Endothelial cell of umbilical vein (primary cell): ENCODE measurements around the gene SMARCE1. TPM values are rescaled to one million over a fixed set of nuclear protein-coding genes. Genes with fewer than 3 reads are reported as not detected.

Source experiments
- BruUV-seq: library from RNA; stranded (reverse); fragments of 400-500 nt; replicated peaks from 2 replicates; lab custom pipeline; 2021; lab: Mats Ljungman, UMichigan
- CTCF ChIA-PET: fragments of 300-600, 350-600 bp; sonication (Branson Sonifier 250); formaldehyde crosslinking; loops from one replicate; lab custom pipeline; 2021; ENCODE audit warnings: antibody characterized with exemption, inconsistent platforms; lab: Charles Lee
- POLR2A ChIA-PET: fragments of 300-600, 350-600 bp; sonication (Branson Sonifier 250); formaldehyde crosslinking; loops from one replicate; lab custom pipeline; 2021; ENCODE audit warnings: antibody characterized with exemption, inconsistent platforms; lab: Charles Lee
- DNase-seq: peaks from one replicate; pipeline ENCODE4 v3.0.0-alpha.2; 2011; ENCODE audit warnings: low read depth, low spot score
- FAIRE-seq: peaks from 2 replicates; lab custom pipeline; 2011; peaks lifted over from hg19 to GRCh38; lab: Jason Lieb, UNC
- H2AFZ ChIP-seq: 2 replicates; pipeline ENCODE4 v1.6.0; 2012; ENCODE audit warnings: low read depth, low read length, control low read depth, inconsistent platforms
- H3K27ac ChIP-seq: 2 replicates; pipeline ENCODE4 v1.5.1; 2011; ENCODE audit warnings: low read depth, mild to moderate bottlenecking, control low read depth, low read length, moderate library complexity; ENCODE audit not compliant: insufficient read depth
- H3K27me3 ChIP-seq, 2 experiments: 2 replicates each; pipeline versions ENCODE4 v1.6.0 to v1.6.1; 2011; ENCODE audit warnings: low read length in 2 of 2, mixed read lengths in 1 of 2; ENCODE audit not compliant: control insufficient read depth in 2 of 2, insufficient read depth in 2 of 2
- H3K36me3 ChIP-seq, 2 experiments: 2 replicates in 1 of 2; 3 replicates in 1 of 2; pipeline ENCODE4 v1.5.1; 2011; ENCODE audit warnings: low read length in 2 of 2, mild to moderate bottlenecking in 1 of 2, moderate library complexity in 1 of 2; ENCODE audit not compliant: control insufficient read depth in 2 of 2, insufficient read depth in 2 of 2; ENCODE audit errors: extremely low read depth in 1 of 2
- H3K4me1 ChIP-seq: 3 replicates; pipeline ENCODE4 v1.5.1; 2011; ENCODE audit warnings: mild to moderate bottlenecking, low read length; ENCODE audit not compliant: control insufficient read depth, insufficient read depth; ENCODE audit errors: extremely low read depth
- H3K4me2 ChIP-seq: 2 replicates; pipeline ENCODE4 v1.6.1; 2011; ENCODE audit warnings: low read length, control low read depth, mixed read lengths; ENCODE audit not compliant: insufficient read depth
- H3K4me3 ChIP-seq, 3 experiments: fragments of 200-600 bp in 1 of 3; sonication (generic), shearing (Covaris generic) in 1 of 3; replicated peaks in 1 of 3; 2 replicates each; pipeline ENCODE4 v1.5.1; 2011 to 2016; ENCODE audit warnings: control low read depth in 3 of 3, low read length in 3 of 3, mild to moderate bottlenecking in 2 of 3, inconsistent platforms in 1 of 3, low read depth in 1 of 3, moderate library complexity in 1 of 3; ENCODE audit not compliant: insufficient read depth in 1 of 3
- H3K79me2 ChIP-seq: 2 replicates; pipeline ENCODE4 v1.6.0; 2012; ENCODE audit warnings: low read length, inconsistent platforms; ENCODE audit not compliant: control insufficient read depth, insufficient read depth
- H3K9ac ChIP-seq: replicated peaks from 2 replicates; pipeline ENCODE3; 2011; ENCODE audit warnings: low read length, control low read depth; ENCODE audit not compliant: insufficient read depth; ENCODE audit errors: extremely low read depth
- H3K9me1 ChIP-seq: replicated peaks from 3 replicates; pipeline ENCODE4 v1.6.0; 2011; ENCODE audit warnings: mild to moderate bottlenecking, low read length; ENCODE audit not compliant: control insufficient read depth, insufficient read depth; ENCODE audit errors: extremely low read depth
- H3K9me3 ChIP-seq: replicated peaks from 2 replicates; pipeline ENCODE4 v1.5.1; 2012; ENCODE audit warnings: low read length, inconsistent platforms; ENCODE audit not compliant: control insufficient read depth, insufficient read depth
- H4K20me1 ChIP-seq: replicated peaks from 2 replicates; pipeline ENCODE3; 2011; ENCODE audit warnings: mild to moderate bottlenecking, low read length; ENCODE audit not compliant: control insufficient read depth, insufficient read depth; ENCODE audit errors: extremely low read depth
- CTCF ChIP-seq, 2 donors: IDR thresholded peaks; 1 replicate in 1 of 2; 2 replicates in 1 of 2; pipeline ENCODE4 v1.5.1; 2011; ENCODE audit warnings: low read length in 2 of 2, mild to moderate bottlenecking in 2 of 2, moderate library complexity in 2 of 2, control low read depth in 1 of 2, inconsistent platforms in 1 of 2, low read depth in 1 of 2; ENCODE audit not compliant: insufficient read depth in 1 of 2; ENCODE audit errors: extremely low read depth in 1 of 2
- EZH2 ChIP-seq: IDR thresholded peaks from 2 replicates; pipeline ENCODE4 v1.6.1; 2012; ENCODE audit warnings: borderline replicate concordance, low read depth, mild to moderate bottlenecking, moderate library complexity, low read length, inconsistent platforms; ENCODE audit not compliant: severe bottlenecking
- FOS ChIP-seq: IDR thresholded peaks from 2 replicates; pipeline ENCODE4 v1.6.1; 2011; ENCODE audit warnings: mild to moderate bottlenecking, low read length, moderate library complexity, borderline replicate concordance; ENCODE audit not compliant: insufficient read depth
- GATA2 ChIP-seq: IDR thresholded peaks from 2 replicates; pipeline ENCODE4 v1.7.0; 2011; ENCODE audit warnings: low read depth, mild to moderate bottlenecking, moderate library complexity, mixed read lengths, low read length; ENCODE audit not compliant: insufficient read length, insufficient read depth
- JUN ChIP-seq: IDR thresholded peaks from 2 replicates; pipeline ENCODE4 v1.6.1; 2011; ENCODE audit warnings: borderline replicate concordance, low read depth; ENCODE audit not compliant: insufficient read length, insufficient read depth
- MAX ChIP-seq: IDR thresholded peaks from 2 replicates; pipeline ENCODE4 v1.6.1; 2011; ENCODE audit not compliant: insufficient read depth, insufficient read length
- MYC ChIP-seq: IDR thresholded peaks from one replicate; pipeline ENCODE4 v1.6.1; 2011; ENCODE audit warnings: mild to moderate bottlenecking, low read depth, low read length
- POLR2A ChIP-seq: IDR thresholded peaks from 2 replicates; pipeline ENCODE4 v1.6.1; 2012; ENCODE audit warnings: low read depth, mild to moderate bottlenecking, control low read depth, low read length
- POLR2AphosphoS5 ChIP-seq: IDR thresholded peaks from 2 replicates; pipeline ENCODE4 v1.6.1; 2012; ENCODE audit warnings: low read depth, mild to moderate bottlenecking, control low read depth, low read length, moderate library complexity; ENCODE audit not compliant: insufficient read depth
- dilution Hi-C: fragments of 300-500 bp; cut with MboI; formaldehyde crosslinking; loops from one replicate; pipeline ENCODE4 v1.15.0; 2019; ENCODE audit warnings: low sequenced_read_pairs; ENCODE audit not compliant: extremely low pct_ligation_motif_present
- intact Hi-C: fragments of 100-400 bp; cut with micrococcal nuclease; formaldehyde crosslinking; loops from one replicate; pipeline ENCODE4 v1.10.0; 2022
- polyA plus RNA-seq, 4 experiments: library from polyadenylated mRNA; depleted of rRNA in 3 of 4; stranded (reverse) in 3 of 4; unstranded in 1 of 4; fragments of >200 nt; gene quantifications; 2 replicates each; pipeline versions ENCODE4 v1.2.1 to v1.2.3, GENCODE V29; 2011 to 2012; ENCODE audit warnings: missing spikeins in 1 of 4
- total RNA-seq: library from RNA; stranded (reverse); gene quantifications from 2 replicates; pipeline ENCODE4 v1.2.3, GENCODE V29; 2021

Gene SMARCE1
- total and polyA plus RNA-seq, 2 donors (not counting 3 experiments of a cell fraction or from before 2014, with no cell fraction given) = 28.4 to 127 TPM

- no peaks in the 10 kb centered on the region for H4K20me1 ChIP-seq
- TF ChIP-seq CTCF (IDR thresholded peaks at IDR 0.05; ENCODE audit: extremely low read depth in 1 of 2, insufficient read depth in 1 of 2, low read depth in 1 of 2, low read length in 2 of 2) (no peak), POLR2A (no peak), GATA2 (no peak), JUN (no peak), POLR2AphosphoS5 (no peak), FOS (no peak), EZH2 (no peak), MYC (no peak), MAX (no peak)
- intact Hi-C loops = no loop called here
- H3K79me2 ChIP-seq = no peaks in the 10 kb centered on the region
- H3K4me1 ChIP-seq = no peaks in the 10 kb centered on the region
- no peak overlapping the region for H2AFZ ChIP-seq
- DNase-seq (no peak), FAIRE-seq (no peak)
- H3K9me3 ChIP-seq = no peaks in the 10 kb centered on the region
- BruUV-seq = no TSS peak
- H3K9ac ChIP-seq = no peak overlapping the region
- ChIA-PET CTCF (interaction anchor here (1.1 kb wide), 1 partner anchor 17 kb away, joined by 3 read pairs; the partner anchor contains the start of gene KRT24), POLR2A (no interaction called here)
- H3K27ac ChIP-seq = no peak overlapping the region
- dilution Hi-C loops = no loop called here
- H3K9me1 ChIP-seq = no peaks in the 10 kb centered on the region
- no peak overlapping the region for H3K4me3 ChIP-seq
- peaks cover 1 to 7% of the 10 kb centered on the region in 2 experiments for H3K27me3 ChIP-seq
- H3K36me3 ChIP-seq = no peaks in the 10 kb centered on the region
- H3K4me2 ChIP-seq = no peak overlapping the region
Measured at GRCh38 chr17:40687106-40687505, 39.5 kb upstream of the SMARCE1 start.
